ENCODE measurements around the gene RYR2. TPM values are rescaled to one million over a fixed set of nuclear protein-coding genes. Genes with fewer than 3 reads are reported as not detected.

The RYR2 gene
- total and polyA plus RNA-seq, 2 of the 8 experiments (the other 6 are each of a cell fraction or from before 2014, with no cell fraction given): 1.3 to 4.4 TPM

GRCh38 chr1:237050915-237051314 lies 8.9 kb downstream of the RYR2 start:
- Histone ChIP-seq H2BK20ac (ENCODE audit: low read length) (no peak overlapping the region), H2BK5ac (ENCODE audit: low read depth, low read length) (no peak overlapping the region), H3K9ac (replicated peaks in 1 of 4; ENCODE audit: extremely low read depth in 1 of 4, low read depth in 3 of 4, low read length in 3 of 4) (no peak overlapping the region), H3K27ac (ENCODE audit: low read depth, low read length) (no peak overlapping the region), H3K18ac (ENCODE audit: extremely low read depth, low read length) (no peak overlapping the region), H4K8ac (ENCODE audit: extremely low read depth, insufficient read depth, low read length) (no peak overlapping the region), H3K14ac (ENCODE audit: insufficient read length) (no peak overlapping the region), H3K79me1 (ENCODE audit: low read depth, low read length) (peaks cover 8% of the 10 kb centered on the region), H2AK5ac (ENCODE audit: low read depth, low read length) (no peak overlapping the region), H2BK15ac (ENCODE audit: low read length) (no peak overlapping the region), H3K4ac (replicated peaks; ENCODE audit: insufficient read length, low read depth, low read length) (no peak overlapping the region), H3K56ac (replicated peaks; ENCODE audit: insufficient read length, low read depth, low read length) (no peak overlapping the region), H3K23me2 (ENCODE audit: low read depth, low read length) (no peaks in the 10 kb centered on the region; the same call in 1 of the 2 replicates), H2BK12ac (ENCODE audit: low read depth, low read length) (no peak overlapping the region), H2AFZ (ENCODE audit: low read length) (no peak overlapping the region), H4K20me1 (replicated peaks in 1 of 2; ENCODE audit: control insufficient read depth in 1 of 2, insufficient read depth in 2 of 2, low read length in 2 of 2) (no peaks in the 10 kb centered on the region), H3K4me2 (ENCODE audit: insufficient read depth in 1 of 2, low read depth in 2 of 2, low read length in 2 of 2) (peak overlapping the region in 1 of 2 experiments; percentile 28; a peak in 1 of 4 replicates), H3K9me3 (ENCODE audit: insufficient read depth in 2 of 2, low read depth in 1 of 2, low read length in 1 of 2) (no peaks in the 10 kb centered on the region), H3K79me2 (ENCODE audit: control insufficient read depth in 1 of 2, insufficient read depth in 2 of 2, low read length in 2 of 2) (peaks cover 3 to 66% of the 10 kb centered on the region in 2 experiments; a peak in 3 of 4 replicates), H3K36me3 (ENCODE audit: control insufficient read depth in 2 of 4, insufficient read depth in 4 of 4, low read length in 3 of 4) (no peaks in the 10 kb centered on the region), H2BK120ac (replicated peaks; ENCODE audit: low read depth, low read length) (no peak overlapping the region), H4K5ac (ENCODE audit: insufficient read length, low read depth, low read length) (no peak overlapping the region), H3K4me3 (ENCODE audit: extremely low read depth in 1 of 4, insufficient read depth in 2 of 4, low read depth in 3 of 4, low read length in 4 of 4) (no peak overlapping the region), H3K23ac (ENCODE audit: insufficient read length) (no peak overlapping the region), H3K4me1 (replicated peaks in 1 of 4; ENCODE audit: control insufficient read depth in 3 of 4, insufficient read depth in 4 of 4, low read length in 3 of 4) (peaks cover 0 to 22% (median 13%) of the 10 kb centered on the region in 4 experiments; a peak in 5 of 7 replicates), H4K91ac (replicated peaks; ENCODE audit: insufficient read length, low read length) (no peak overlapping the region), H3K27me3 (replicated peaks in 1 of 4; ENCODE audit: control insufficient read depth in 3 of 4, extremely low read depth in 1 of 4, insufficient read depth in 3 of 4, low read length in 3 of 4) (no peaks in the 10 kb centered on the region)
- DNase-seq (ENCODE audit: low read depth in 1 of 2, low spot score in 2 of 2) (no peak), FAIRE-seq (no peak)
- POLR2A ChIA-PET (ENCODE audit: partially characterized antibody): interaction anchor here (1.0 kb wide), 1 partner anchor 8 kb away, joined by 4 read pairs; no protein-coding TSS in a partner anchor
- TF ChIP-seq SP2 (IDR thresholded peaks at IDR 0.05; ENCODE audit: low read length) (no peak), CHD1 (IDR thresholded peaks at IDR 0.05; ENCODE audit: low read depth, low read length) (no peak), RNF2 (IDR thresholded peaks at IDR 0.05; ENCODE audit: borderline replicate concordance, low read depth, low read length, missing control alignments, poor library complexity, severe bottlenecking) (no peak)
- 65% methylated on average over 3 of the region's 3 CpGs; no CpG with 5 or more reads in 1 of the 2 experiments for WGBS, 2 experiments (ENCODE audit: extremely low coverage in 1 of 2, insufficient coverage in 1 of 2, insufficient read length in 1 of 2, insufficient replicate concordance in 2 of 2, low coverage in 1 of 2, low lambda C conversion rate in 2 of 2, missing lambda C conversion rate in 1 of 2)
- CTCF ChIA-PET (ENCODE audit: partially characterized antibody): no interaction called here
